ENCODE measurements around the gene MTA3. TPM values are rescaled to one million over a fixed set of nuclear protein-coding genes. Genes with fewer than 3 reads are reported as not detected.
"Not testable (repeated sequence)": the region's sequence is repeated elsewhere in the genome, so short reads cannot be mapped to it uniquely, and the experiment has no call there.

Gene MTA3
- total RNA-seq, 4 donors from 2014 or later: 25.6 to 89.1 (median 64.0) TPM

DNA sequence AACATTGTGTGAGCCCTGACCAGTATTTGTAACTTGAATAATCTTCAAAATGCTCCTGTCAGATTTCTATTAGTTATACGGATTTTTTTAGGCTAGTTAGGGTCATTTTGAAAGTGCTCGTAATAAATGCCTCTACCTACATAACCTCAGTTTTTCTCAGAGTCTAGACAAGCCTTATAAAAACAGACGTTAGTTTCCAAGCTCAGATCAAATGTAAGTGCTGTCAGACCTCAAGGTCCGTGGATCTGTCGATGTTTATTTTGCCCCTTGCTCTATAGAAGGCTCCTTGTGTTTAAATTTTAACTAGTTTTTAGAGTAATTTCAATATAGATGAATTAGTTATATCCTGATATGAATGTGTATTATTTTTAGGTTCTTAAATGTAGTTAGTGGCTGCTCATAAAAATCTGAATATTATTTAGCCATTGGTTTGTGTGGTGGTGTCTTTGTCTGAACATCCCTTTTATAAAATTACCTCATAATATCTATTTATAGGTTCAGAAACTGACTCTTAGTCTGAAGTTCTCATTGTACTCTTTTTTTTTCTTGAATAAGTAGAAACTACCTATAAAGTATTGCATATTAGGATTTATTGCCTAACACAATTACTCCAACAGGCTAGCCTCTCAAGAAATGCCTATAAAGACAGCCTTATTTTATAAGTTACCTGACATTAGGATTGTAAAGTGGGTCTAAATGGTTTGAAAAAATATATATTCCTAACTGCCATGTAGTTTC is 71.1 kb downstream of the MTA3 start:
- Histone ChIP-seq H3K27me3 (no peaks in the 10 kb centered on the region), H3K4me3 (no peak overlapping the region), H3K4me1 (no peaks in the 10 kb centered on the region), H3K27ac (peak overlapping the region in 1 of 2 donors; percentile 8), H3K9me3 (no peaks in the 10 kb centered on the region), H3K36me3 (no peaks in the 10 kb centered on the region)
- intact Hi-C loops (cut with DNase I; ENCODE audit: low total_unique reads): no loop called here
- DNase-seq: no peak
- TF ChIP-seq CTCF (IDR thresholded peaks at IDR 0.05) (no peak), POLR2A (IDR thresholded peaks at IDR 0.05) (no peak)

DNA sequence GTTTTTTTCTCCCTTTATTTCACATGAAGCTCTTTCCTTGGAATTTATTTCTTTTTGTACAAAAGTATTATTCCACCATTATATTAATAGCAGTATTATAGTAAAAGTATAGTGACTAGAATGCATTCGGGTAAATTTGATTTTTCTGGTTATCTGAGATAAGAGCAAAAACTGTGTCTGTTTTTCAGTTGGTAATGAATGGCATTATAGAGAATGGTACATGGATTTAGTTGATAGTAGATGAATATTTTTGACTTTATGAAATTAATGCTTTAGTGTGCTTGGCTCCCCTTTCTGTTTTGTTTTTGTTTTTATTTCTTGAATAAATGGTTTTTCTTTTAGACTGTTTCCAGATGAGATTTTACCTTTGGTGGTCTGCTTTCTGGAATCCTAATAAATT is 71.8 kb downstream of the MTA3 start:
- TF ChIP-seq POLR2A (IDR thresholded peaks at IDR 0.05) (no peak), CTCF (IDR thresholded peaks at IDR 0.05) (no peak)
- Histone ChIP-seq H3K36me3 (no peaks in the 10 kb centered on the region), H3K4me3 (no peak overlapping the region), H3K9me3 (no peaks in the 10 kb centered on the region), H3K4me1 (no peaks in the 10 kb centered on the region), H3K27me3 (no peaks in the 10 kb centered on the region), H3K27ac (no peak overlapping the region)
- intact Hi-C loops (cut with DNase I; ENCODE audit: low total_unique reads): no loop called here
- no peak for DNase-seq

DNA sequence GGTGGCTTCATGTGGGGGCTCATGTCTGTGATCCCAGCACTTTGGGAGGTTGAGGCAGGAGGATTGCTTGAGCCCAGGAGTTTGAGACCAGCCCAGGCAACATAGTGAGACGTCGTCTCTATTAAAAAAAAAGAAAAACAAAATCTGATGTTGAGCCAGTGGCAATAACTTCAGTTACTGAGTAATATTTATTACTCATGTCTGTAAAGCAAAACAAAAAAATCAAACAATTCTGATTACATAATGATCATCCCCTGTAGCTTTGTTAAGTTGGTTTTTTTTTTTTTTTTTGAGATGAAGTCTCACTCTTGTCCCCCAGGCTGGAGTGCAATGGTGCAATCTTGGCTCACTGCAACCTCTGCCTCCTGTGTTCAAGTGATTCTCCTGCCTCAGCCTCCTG is 73.9 kb downstream of the MTA3 start:
- H3K4me3 ChIP-seq; H3K36me3 ChIP-seq; DNase-seq; intact Hi-C loops (cut with DNase I; ENCODE audit: low total_unique reads); H3K27me3 ChIP-seq; H3K27ac ChIP-seq; H3K9me3 ChIP-seq; H3K4me1 ChIP-seq: not testable (repeated sequence)

- DNase-seq: no peak
- intact Hi-C loops (cut with DNase I; ENCODE audit: low total_unique reads): no loop called here
- H3K4me3 ChIP-seq: no peak overlapping the region
- no peak overlapping the region for H3K27ac ChIP-seq
- H3K9me3 ChIP-seq: no peaks in the 10 kb centered on the region
- no peaks in the 10 kb centered on the region for H3K36me3 ChIP-seq
- no peaks in the 10 kb centered on the region for H3K4me1 ChIP-seq
- no peak for TF ChIP-seq CTCF (IDR thresholded peaks at IDR 0.05)
- H3K27me3 ChIP-seq: no peaks in the 10 kb centered on the region
Measured at GRCh38 chr2:42645551-42645950, 77.1 kb downstream of the MTA3 start.

- intact Hi-C loops (cut with DNase I; ENCODE audit: low total_unique reads): no loop called here
- Histone ChIP-seq H3K4me3 (no peak overlapping the region), H3K36me3 (no peaks in the 10 kb centered on the region), H3K9me3 (no peaks in the 10 kb centered on the region), H3K27me3 (no peaks in the 10 kb centered on the region), H3K27ac (no peak overlapping the region), H3K4me1 (no peaks in the 10 kb centered on the region)
- TF ChIP-seq POLR2A (IDR thresholded peaks at IDR 0.05) (no peak), CTCF (IDR thresholded peaks at IDR 0.05) (no peak)
- DNase-seq: no peak
Measured at GRCh38 chr2:42648796-42649195, 80.4 kb downstream of the MTA3 start.

- no peak for DNase-seq
- intact Hi-C loops (cut with DNase I; ENCODE audit: low total_unique reads): no loop called here
Measured at GRCh38 chr2:42651057-42651456, 82.6 kb downstream of the MTA3 start.

More at GRCh38 chr2:42651057-42651456, 82.6 kb downstream of the MTA3 start:
- Histone ChIP-seq H3K4me1 (no peaks in the 10 kb centered on the region), H3K9me3 (no peaks in the 10 kb centered on the region), H3K27me3 (no peaks in the 10 kb centered on the region), H3K4me3 (no peak overlapping the region), H3K27ac (no peak overlapping the region), H3K36me3 (no peaks in the 10 kb centered on the region)
- TF ChIP-seq CTCF (IDR thresholded peaks at IDR 0.05) (no peak), POLR2A (IDR thresholded peaks at IDR 0.05) (no peak)
